ENCODE measurements around the gene ARL6IP4.

Gene ARL6IP4

GRCh38 chr12:122979908-122980182 lies 636 bp upstream of the ARL6IP4 start:
- H3K36me3 ChIP-seq (ENCODE audit: insufficient read depth, low read length), result no peaks in the 10 kb centered on the region
- no peaks in the 10 kb centered on the region for H3K27me3 ChIP-seq (ENCODE audit: insufficient read depth, low read length)
- peak overlapping the region; percentile 61 for H3K27ac ChIP-seq (ENCODE audit: low read depth, low read length)
- peaks cover 77% of the 10 kb centered on the region for H3K79me2 ChIP-seq (ENCODE audit: control insufficient read depth, insufficient read depth, low read length, unreplicated experiment)
- peak overlapping the region; percentile 53 for H2AFZ ChIP-seq (ENCODE audit: low read length, unreplicated experiment)
- peaks cover 62% of the 10 kb centered on the region for H3K4me1 ChIP-seq (ENCODE audit: control insufficient read depth, insufficient read depth, low read length, unreplicated experiment)
- peak overlapping the region; percentile 96 for H3K4me3 ChIP-seq (ENCODE audit: low read depth, low read length)

- H3K36me3 ChIP-seq (ENCODE audit: insufficient read depth, low read length), result no peaks in the 10 kb centered on the region
- H3K4me3 ChIP-seq (ENCODE audit: low read depth, low read length), result peak overlapping the region; percentile 96
- H3K27me3 ChIP-seq (ENCODE audit: insufficient read depth, low read length), result no peaks in the 10 kb centered on the region
- peaks cover 61% of the 10 kb centered on the region for H3K4me1 ChIP-seq (ENCODE audit: control insufficient read depth, insufficient read depth, low read length, unreplicated experiment)
- peak overlapping the region; percentile 85 for H2AFZ ChIP-seq (ENCODE audit: low read length, unreplicated experiment)
- peak overlapping the region; percentile 61 for H3K27ac ChIP-seq (ENCODE audit: low read depth, low read length)
- H3K79me2 ChIP-seq (ENCODE audit: control insufficient read depth, insufficient read depth, low read length, unreplicated experiment), result peaks cover 68% of the 10 kb centered on the region
Measured at GRCh38 chr12:122981036-122981471, 573 bp downstream of the ARL6IP4 start.

GRCh38 chr12:122981587-122982476 lies 1.4 kb downstream of the ARL6IP4 start:
- peaks cover 60% of the 10 kb centered on the region for H3K79me2 ChIP-seq (ENCODE audit: control insufficient read depth, insufficient read depth, low read length, unreplicated experiment)
- H3K27me3 ChIP-seq (ENCODE audit: insufficient read depth, low read length), result no peaks in the 10 kb centered on the region
- H3K36me3 ChIP-seq (ENCODE audit: insufficient read depth, low read length), result peaks cover 2% of the 10 kb centered on the region; the same call in 1 of the 2 replicates
- peaks cover 54% of the 10 kb centered on the region for H3K4me1 ChIP-seq (ENCODE audit: control insufficient read depth, insufficient read depth, low read length, unreplicated experiment)
- H2AFZ ChIP-seq (ENCODE audit: low read length, unreplicated experiment), result no peak overlapping the region
- peak overlapping the region; percentile 96 for H3K4me3 ChIP-seq (ENCODE audit: low read depth, low read length)
- H3K27ac ChIP-seq (ENCODE audit: low read depth, low read length), result 0 out of 2 replicates have a peak overlapping the region, but pooled peaks have one; percentile 61

- Histone ChIP-seq H3K27ac (ENCODE audit: low read depth, low read length) (no peak overlapping the region), H3K79me2 (ENCODE audit: control insufficient read depth, insufficient read depth, low read length, unreplicated experiment) (peaks cover 56% of the 10 kb centered on the region), H3K4me3 (ENCODE audit: low read depth, low read length) (peak overlapping the region; percentile 96), H2AFZ (ENCODE audit: low read length, unreplicated experiment) (no peak overlapping the region), H3K27me3 (ENCODE audit: insufficient read depth, low read length) (no peaks in the 10 kb centered on the region), H3K36me3 (ENCODE audit: insufficient read depth, low read length) (peaks cover 7% of the 10 kb centered on the region; the same call in 1 of the 2 replicates), H3K4me1 (ENCODE audit: control insufficient read depth, insufficient read depth, low read length, unreplicated experiment) (peaks cover 50% of the 10 kb centered on the region)
Measured at GRCh38 chr12:122982477-122982815, 2.0 kb downstream of the ARL6IP4 start.

GRCh38 chr12:122982963-122983788 lies 2.7 kb downstream of the ARL6IP4 start:
- Histone ChIP-seq H3K4me1 (ENCODE audit: control insufficient read depth, insufficient read depth, low read length, unreplicated experiment) (peaks cover 50% of the 10 kb centered on the region), H3K79me2 (ENCODE audit: control insufficient read depth, insufficient read depth, low read length, unreplicated experiment) (peaks cover 50% of the 10 kb centered on the region), H3K27me3 (ENCODE audit: insufficient read depth, low read length) (no peaks in the 10 kb centered on the region), H3K27ac (ENCODE audit: low read depth, low read length) (no peak overlapping the region), H3K4me3 (ENCODE audit: low read depth, low read length) (peak overlapping the region; percentile 96; the same call in 1 of the 2 replicates), H2AFZ (ENCODE audit: low read length, unreplicated experiment) (no peak overlapping the region), H3K36me3 (ENCODE audit: insufficient read depth, low read length) (peaks cover 7% of the 10 kb centered on the region; the same call in 1 of the 2 replicates)

GRCh38 chr12:122983789-122984515 lies 3.5 kb downstream of the ARL6IP4 start:
- Histone ChIP-seq H3K36me3 (ENCODE audit: insufficient read depth, low read length) (peaks cover 7% of the 10 kb centered on the region; the same call in 1 of the 2 replicates), H3K27me3 (ENCODE audit: insufficient read depth, low read length) (no peaks in the 10 kb centered on the region), H3K79me2 (ENCODE audit: control insufficient read depth, insufficient read depth, low read length, unreplicated experiment) (peaks cover 44% of the 10 kb centered on the region), H3K4me1 (ENCODE audit: control insufficient read depth, insufficient read depth, low read length, unreplicated experiment) (peaks cover 45% of the 10 kb centered on the region), H3K27ac (ENCODE audit: low read depth, low read length) (no peak overlapping the region), H2AFZ (ENCODE audit: low read length, unreplicated experiment) (no peak overlapping the region), H3K4me3 (ENCODE audit: low read depth, low read length) (no peak overlapping the region)

- Histone ChIP-seq H3K27ac (ENCODE audit: low read depth, low read length) (no peak overlapping the region), H3K27me3 (ENCODE audit: insufficient read depth, low read length) (no peaks in the 10 kb centered on the region), H3K36me3 (ENCODE audit: insufficient read depth, low read length) (peaks cover 7% of the 10 kb centered on the region; the same call in 1 of the 2 replicates), H3K79me2 (ENCODE audit: control insufficient read depth, insufficient read depth, low read length, unreplicated experiment) (peaks cover 36% of the 10 kb centered on the region), H3K4me3 (ENCODE audit: low read depth, low read length) (no peak overlapping the region), H3K4me1 (ENCODE audit: control insufficient read depth, insufficient read depth, low read length, unreplicated experiment) (peaks cover 36% of the 10 kb centered on the region), H2AFZ (ENCODE audit: low read length, unreplicated experiment) (no peak overlapping the region)
Measured at GRCh38 chr12:122984612-122985337, 4.3 kb downstream of the ARL6IP4 start.

GRCh38 chr12:122985338-122986257 lies 5.1 kb downstream of the ARL6IP4 start:
- H2AFZ ChIP-seq (ENCODE audit: low read length, unreplicated experiment), result no peak overlapping the region
- no peak overlapping the region for H3K4me3 ChIP-seq (ENCODE audit: low read depth, low read length)
- peaks cover 7% of the 10 kb centered on the region; the same call in 1 of the 2 replicates for H3K36me3 ChIP-seq (ENCODE audit: insufficient read depth, low read length)
- H3K27ac ChIP-seq (ENCODE audit: low read depth, low read length), result no peak overlapping the region
- H3K79me2 ChIP-seq (ENCODE audit: control insufficient read depth, insufficient read depth, low read length, unreplicated experiment), result peaks cover 29% of the 10 kb centered on the region
- peaks cover 34% of the 10 kb centered on the region for H3K4me1 ChIP-seq (ENCODE audit: control insufficient read depth, insufficient read depth, low read length, unreplicated experiment)
- H3K27me3 ChIP-seq (ENCODE audit: insufficient read depth, low read length), result no peaks in the 10 kb centered on the region

- H3K27ac ChIP-seq (ENCODE audit: low read depth, low read length), result no peak overlapping the region
- H2AFZ ChIP-seq (ENCODE audit: low read length, unreplicated experiment), result no peak overlapping the region
- peaks cover 22% of the 10 kb centered on the region for H3K79me2 ChIP-seq (ENCODE audit: control insufficient read depth, insufficient read depth, low read length, unreplicated experiment)
- H3K27me3 ChIP-seq (ENCODE audit: insufficient read depth, low read length), result no peaks in the 10 kb centered on the region
- H3K4me3 ChIP-seq (ENCODE audit: low read depth, low read length), result no peak overlapping the region
- H3K4me1 ChIP-seq (ENCODE audit: control insufficient read depth, insufficient read depth, low read length, unreplicated experiment), result peaks cover 34% of the 10 kb centered on the region
- H3K36me3 ChIP-seq (ENCODE audit: insufficient read depth, low read length), result peaks cover 7% of the 10 kb centered on the region; the same call in 1 of the 2 replicates
Measured at GRCh38 chr12:122986258-122986871, 5.9 kb downstream of the ARL6IP4 start.
